ENCODE measurements around the gene SLC9A1.

DNA sequence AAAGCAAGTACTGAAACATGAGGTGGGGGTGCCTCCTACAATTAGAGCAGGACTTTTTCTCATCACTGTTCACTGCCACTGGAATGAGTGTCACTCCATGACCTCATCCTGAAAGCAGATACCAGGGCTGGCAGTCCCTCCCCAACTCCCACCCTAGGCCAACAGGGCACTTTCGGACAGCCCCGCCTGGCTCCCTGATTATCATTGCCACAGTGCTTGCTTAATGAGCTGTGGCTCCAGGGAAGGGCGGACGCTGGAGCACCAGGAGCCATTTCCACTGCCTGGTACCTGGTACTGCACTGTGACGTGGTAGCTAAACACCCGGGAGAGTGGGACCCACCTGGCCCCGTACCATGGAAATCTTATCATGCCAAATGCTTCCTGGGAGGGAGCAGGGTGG is 22.3 kb downstream of the SLC9A1 start:
- TF ChIP-seq, protein P1, sequence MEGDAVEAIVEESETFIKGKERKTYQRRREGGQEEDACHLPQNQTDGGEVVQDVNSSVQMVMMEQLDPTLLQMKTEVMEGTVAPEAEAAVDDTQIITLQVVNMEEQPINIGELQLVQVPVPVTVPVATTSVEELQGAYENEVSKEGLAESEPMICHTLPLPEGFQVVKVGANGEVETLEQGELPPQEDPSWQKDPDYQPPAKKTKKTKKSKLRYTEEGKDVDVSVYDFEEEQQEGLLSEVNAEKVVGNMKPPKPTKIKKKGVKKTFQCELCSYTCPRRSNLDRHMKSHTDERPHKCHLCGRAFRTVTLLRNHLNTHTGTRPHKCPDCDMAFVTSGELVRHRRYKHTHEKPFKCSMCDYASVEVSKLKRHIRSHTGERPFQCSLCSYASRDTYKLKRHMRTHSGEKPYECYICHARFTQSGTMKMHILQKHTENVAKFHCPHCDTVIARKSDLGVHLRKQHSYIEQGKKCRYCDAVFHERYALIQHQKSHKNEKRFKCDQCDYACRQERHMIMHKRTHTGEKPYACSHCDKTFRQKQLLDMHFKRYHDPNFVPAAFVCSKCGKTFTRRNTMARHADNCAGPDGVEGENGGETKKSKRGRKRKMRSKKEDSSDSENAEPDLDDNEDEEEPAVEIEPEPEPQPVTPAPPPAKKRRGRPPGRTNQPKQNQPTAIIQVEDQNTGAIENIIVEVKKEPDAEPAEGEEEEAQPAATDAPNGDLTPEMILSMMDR (conservative IDR thresholded peaks at IDR 0.05): no peak
- no peak for TF ChIP-seq EZH2 (IDR thresholded peaks at IDR 0.05; ENCODE audit: low read depth)
